Astrocyte (in vitro differentiated cells and primary cell): ENCODE data around the gene KRT82.

Experiments used
- EZH2 ChIP-seq: IDR thresholded peaks from 2 replicates; pipeline ENCODE4 v1.6.1; 2012; ENCODE audit warnings: mild to moderate bottlenecking, low read length, inconsistent platforms; ENCODE audit not compliant: insufficient read depth
- TF ChIP-seq, protein P1 (sequence below): IDR thresholded peaks from 2 replicates; pipeline ENCODE4 v1.5.1; 2011; ENCODE audit warnings: low read depth, mild to moderate bottlenecking, inconsistent platforms, low read length, moderate library complexity; ENCODE audit not compliant: insufficient read depth

GRCh38 chr12:52396656-52397055 is 9.5 kb downstream of the KRT82 start:
- TF ChIP-seq, protein P1, sequence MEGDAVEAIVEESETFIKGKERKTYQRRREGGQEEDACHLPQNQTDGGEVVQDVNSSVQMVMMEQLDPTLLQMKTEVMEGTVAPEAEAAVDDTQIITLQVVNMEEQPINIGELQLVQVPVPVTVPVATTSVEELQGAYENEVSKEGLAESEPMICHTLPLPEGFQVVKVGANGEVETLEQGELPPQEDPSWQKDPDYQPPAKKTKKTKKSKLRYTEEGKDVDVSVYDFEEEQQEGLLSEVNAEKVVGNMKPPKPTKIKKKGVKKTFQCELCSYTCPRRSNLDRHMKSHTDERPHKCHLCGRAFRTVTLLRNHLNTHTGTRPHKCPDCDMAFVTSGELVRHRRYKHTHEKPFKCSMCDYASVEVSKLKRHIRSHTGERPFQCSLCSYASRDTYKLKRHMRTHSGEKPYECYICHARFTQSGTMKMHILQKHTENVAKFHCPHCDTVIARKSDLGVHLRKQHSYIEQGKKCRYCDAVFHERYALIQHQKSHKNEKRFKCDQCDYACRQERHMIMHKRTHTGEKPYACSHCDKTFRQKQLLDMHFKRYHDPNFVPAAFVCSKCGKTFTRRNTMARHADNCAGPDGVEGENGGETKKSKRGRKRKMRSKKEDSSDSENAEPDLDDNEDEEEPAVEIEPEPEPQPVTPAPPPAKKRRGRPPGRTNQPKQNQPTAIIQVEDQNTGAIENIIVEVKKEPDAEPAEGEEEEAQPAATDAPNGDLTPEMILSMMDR: no peak
- TF ChIP-seq EZH2: no peak
